NCI-H1105 (cell line): ENCODE results near the gene PPP6C.
"Not testable (repeated sequence)": the region's sequence is repeated elsewhere in the genome, so short reads cannot be mapped to it uniquely, and the experiment has no call there.

Experiments used
- DNase-seq: peaks from one replicate; lab custom pipeline; 2025; lab: John Stamatoyannopoulos, UW

Gene PPP6C

GRCh38 chr9:125141751-125142150 is 47.9 kb downstream of the PPP6C start:
- DNase-seq: no peak

- no peak for DNase-seq
These were observed 48.4 kb downstream of the PPP6C start for GRCh38 chr9:125141251-125141650.

GRCh38 chr9:125140576-125140975 is 49.0 kb downstream of the PPP6C start:
- no peak for DNase-seq

GRCh38 chr9:125137200-125137599 is 52.4 kb downstream of the PPP6C start:
- DNase-seq: no peak

- DNase-seq: no peak
These were observed 54.6 kb downstream of the PPP6C start for GRCh38 chr9:125134976-125135375.

- DNase-seq: no peak
These were observed 55.9 kb downstream of the PPP6C start for GRCh38 chr9:125133403-125134329.

GRCh38 chr9:125131778-125132177 is 57.8 kb downstream of the PPP6C start:
- DNase-seq: no peak

GRCh38 chr9:125126019-125126746 is 63.4 kb downstream of the PPP6C start:
- DNase-seq: no peak

- no peak for DNase-seq
These were observed 64.1 kb downstream of the PPP6C start for GRCh38 chr9:125125523-125125922.

- no peak for DNase-seq
These were observed 68.5 kb downstream of the PPP6C start for GRCh38 chr9:125121146-125121545.

- DNase-seq: no peak
These were observed 69.8 kb downstream of the PPP6C start for GRCh38 chr9:125119643-125120286.

- DNase-seq: not testable (repeated sequence)
These were observed 70.9 kb downstream of the PPP6C start for GRCh38 chr9:125118696-125119095.

GRCh38 chr9:125114503-125114902 is 75.1 kb downstream of the PPP6C start:
- DNase-seq: not testable (repeated sequence)

- DNase-seq: no peak
These were observed 79.1 kb downstream of the PPP6C start for GRCh38 chr9:125110464-125110863.

GRCh38 chr9:125108541-125108940 is 81.1 kb downstream of the PPP6C start:
- not testable (repeated sequence) for DNase-seq

- no peak for DNase-seq
These were observed 83.2 kb downstream of the PPP6C start for GRCh38 chr9:125106285-125106893.

- DNase-seq: no peak
These were observed 85.7 kb downstream of the PPP6C start for GRCh38 chr9:125103770-125104460.

GRCh38 chr9:125103021-125103420 is 86.6 kb downstream of the PPP6C start:
- DNase-seq: no peak

- no peak for DNase-seq
These were observed 88.8 kb downstream of the PPP6C start for GRCh38 chr9:125100822-125101221.

GRCh38 chr9:125099816-125100215 is 89.8 kb downstream of the PPP6C start:
- DNase-seq: peak; percentile 56
